GM19043 (cell line): ENCODE measurements around the gene STON1.
"Not testable (repeated sequence)": the region's sequence is repeated elsewhere in the genome, so short reads cannot be mapped to it uniquely, and the experiment has no call there.

ENCODE experiments used
- ATAC-seq: cut with Tn5 transposase; IDR thresholded peaks from one replicate; pipeline ENCODE4 v1.9.1; 2021; ENCODE audit warnings: low read depth; ENCODE audit not compliant: unreplicated experiment

Gene STON1

GRCh38 chr2:48530033-48530811 lies at the start of gene STON1:
Gene STON1, plus strand, starts transcription at chr2:48530154. Its CDS starts 50,480 bp downstream, at chr2:48580634.
- ATAC-seq, result no peak

DNA sequence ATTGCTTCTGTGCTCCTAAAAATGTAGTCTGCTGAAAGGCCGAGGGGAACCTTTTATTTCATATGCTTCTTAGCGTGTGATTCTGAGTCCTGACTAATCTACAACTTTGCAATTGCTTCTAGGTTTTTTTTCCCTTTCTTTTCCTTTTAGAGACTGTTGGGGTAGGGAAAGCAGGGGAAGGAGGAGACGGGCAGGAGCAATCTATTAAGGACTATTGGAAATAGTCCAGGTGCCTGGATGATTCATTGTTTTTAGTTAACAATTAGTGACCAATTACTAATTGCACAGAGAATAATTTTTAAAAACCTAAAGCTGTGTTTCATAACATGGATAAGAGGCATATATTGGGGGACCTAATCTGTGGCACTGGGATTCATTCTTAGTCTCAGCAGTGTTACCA lies 49.4 kb upstream of the STON1 start:
- no peak for ATAC-seq

DNA sequence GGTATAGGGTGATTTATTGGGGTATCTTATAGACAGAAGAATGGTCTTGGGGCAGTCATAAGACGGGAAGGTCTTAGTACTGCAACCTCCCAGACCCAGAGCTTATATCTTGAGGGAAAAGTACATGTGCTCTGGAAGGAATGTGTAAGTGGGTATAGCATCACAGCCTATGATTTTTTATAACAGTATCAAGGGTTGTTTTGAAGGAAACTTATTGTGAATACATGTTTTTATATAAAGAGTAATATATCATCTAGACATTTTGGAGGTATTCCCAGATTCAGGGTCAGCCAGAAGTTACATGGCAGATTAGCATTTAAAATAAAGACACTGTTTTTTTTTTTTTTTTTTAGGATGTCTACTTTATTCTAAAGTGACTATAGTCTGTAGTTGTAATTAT lies 47.6 kb upstream of the STON1 start:
- ATAC-seq, result no peak

DNA sequence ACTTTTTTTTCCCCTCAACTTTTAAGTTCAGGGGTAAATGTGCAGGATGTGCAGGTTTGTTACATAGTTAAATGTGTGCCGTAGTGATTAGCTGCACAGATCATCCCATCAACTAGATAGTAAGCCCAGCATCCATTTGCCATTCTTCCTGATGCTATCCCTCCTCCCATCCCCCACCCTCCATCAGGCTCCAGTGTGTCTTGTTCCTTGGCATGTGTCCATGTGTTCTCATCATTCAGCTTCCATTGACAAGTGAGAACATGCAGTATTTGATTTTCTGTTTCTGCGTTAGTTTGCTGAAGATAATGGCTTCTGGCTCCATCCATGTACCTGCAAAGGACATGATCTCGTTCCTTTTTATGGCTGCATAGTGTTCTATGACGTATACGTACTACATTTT lies 47.2 kb upstream of the STON1 start:
- no peak for ATAC-seq

GRCh38 chr2:48483506-48483905 lies 46.4 kb upstream of the STON1 start:
- no peak for ATAC-seq

DNA sequence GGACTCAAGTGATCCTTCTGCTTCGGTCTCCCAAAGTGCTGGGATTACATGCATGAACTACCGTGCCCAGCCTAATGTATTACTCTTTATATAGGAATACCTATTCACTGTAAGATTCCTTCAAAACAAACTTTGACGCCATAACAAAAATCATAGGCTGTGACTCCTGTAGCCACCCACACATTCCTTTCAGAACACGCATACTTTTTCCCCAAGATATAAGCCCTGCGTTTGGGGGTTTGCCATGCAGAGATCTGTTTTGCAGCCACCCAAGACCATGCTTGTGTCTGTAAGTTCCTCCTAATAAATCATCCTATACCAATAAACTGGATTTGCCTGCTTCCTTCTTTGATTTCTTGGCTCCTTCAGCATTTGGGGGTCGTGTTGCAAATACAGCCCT lies 46.0 kb upstream of the STON1 start:
- ATAC-seq, result no peak

GRCh38 chr2:48488545-48488944 lies 41.4 kb upstream of the STON1 start:
- no peak for ATAC-seq

GRCh38 chr2:48496849-48497248 lies 33.1 kb upstream of the STON1 start:
- no peak for ATAC-seq

DNA sequence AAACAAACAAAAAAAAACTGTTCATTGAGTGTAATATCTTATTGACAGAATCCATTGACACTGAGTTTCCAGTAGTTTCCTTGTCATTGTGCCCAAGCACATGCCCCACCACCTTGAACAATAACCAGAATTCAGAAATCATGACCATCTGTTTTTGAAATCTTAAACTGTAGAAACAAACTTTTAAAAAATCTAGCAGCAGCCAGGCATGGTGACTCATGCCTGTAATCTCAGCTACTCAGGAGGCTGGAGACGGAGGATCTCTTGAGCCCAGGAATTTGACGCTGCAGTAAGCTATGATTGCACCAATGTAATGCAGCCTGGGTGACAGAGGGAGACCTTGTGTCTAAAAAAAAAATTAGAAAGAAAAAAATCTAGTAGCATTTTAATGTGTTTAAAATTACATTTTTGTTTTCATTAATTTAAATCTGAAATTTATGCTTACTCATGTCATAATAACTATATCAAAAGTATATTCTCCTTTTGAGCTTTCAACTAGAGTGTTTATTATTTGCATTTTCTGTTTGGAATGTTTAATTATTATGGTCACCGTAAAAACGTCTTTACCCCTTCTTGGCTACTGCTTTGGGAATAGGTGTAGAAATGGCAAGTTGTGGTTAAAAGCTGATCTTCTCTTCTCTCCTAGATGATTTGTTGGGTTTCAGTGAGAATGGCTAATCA lies 25.2 kb upstream of the STON1 start:
- no peak for ATAC-seq

GRCh38 chr2:48507111-48507510 lies 22.8 kb upstream of the STON1 start:
- ATAC-seq, result no peak

DNA sequence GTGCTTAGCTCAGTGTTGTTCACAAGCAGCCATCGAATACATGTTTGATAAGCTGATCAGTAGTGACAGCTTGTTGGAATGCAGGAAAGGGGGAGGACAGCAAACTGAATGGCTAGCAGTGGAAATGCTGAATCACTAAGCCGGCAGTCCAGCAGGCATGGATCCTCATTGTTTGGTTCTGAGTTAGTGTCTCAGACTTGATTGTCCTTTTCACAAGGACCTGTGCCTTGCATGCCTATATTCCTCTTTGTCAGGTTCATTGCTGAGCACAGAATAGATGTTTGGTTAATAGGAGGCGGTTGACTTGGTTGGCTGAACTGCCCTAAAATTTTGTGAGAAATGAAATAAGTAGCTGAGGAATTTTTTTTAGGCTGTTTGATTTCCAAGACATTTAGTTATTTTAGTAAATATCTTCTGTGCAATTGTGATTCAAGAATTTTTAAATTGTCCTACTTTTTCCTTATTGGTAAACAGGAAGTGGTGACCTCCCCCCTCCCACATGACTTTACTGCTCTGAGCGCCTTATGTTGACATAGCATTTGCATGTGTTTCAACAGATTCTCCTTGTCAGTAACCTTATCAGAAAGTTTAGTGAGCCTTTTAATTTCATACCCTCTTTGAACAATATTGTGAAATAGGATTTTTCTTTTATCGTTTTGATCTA lies 21.4 kb upstream of the STON1 start:
- no peak for ATAC-seq

- no peak for ATAC-seq
Observed at GRCh38 chr2:48510329-48510728, 19.6 kb upstream of the STON1 start.

DNA sequence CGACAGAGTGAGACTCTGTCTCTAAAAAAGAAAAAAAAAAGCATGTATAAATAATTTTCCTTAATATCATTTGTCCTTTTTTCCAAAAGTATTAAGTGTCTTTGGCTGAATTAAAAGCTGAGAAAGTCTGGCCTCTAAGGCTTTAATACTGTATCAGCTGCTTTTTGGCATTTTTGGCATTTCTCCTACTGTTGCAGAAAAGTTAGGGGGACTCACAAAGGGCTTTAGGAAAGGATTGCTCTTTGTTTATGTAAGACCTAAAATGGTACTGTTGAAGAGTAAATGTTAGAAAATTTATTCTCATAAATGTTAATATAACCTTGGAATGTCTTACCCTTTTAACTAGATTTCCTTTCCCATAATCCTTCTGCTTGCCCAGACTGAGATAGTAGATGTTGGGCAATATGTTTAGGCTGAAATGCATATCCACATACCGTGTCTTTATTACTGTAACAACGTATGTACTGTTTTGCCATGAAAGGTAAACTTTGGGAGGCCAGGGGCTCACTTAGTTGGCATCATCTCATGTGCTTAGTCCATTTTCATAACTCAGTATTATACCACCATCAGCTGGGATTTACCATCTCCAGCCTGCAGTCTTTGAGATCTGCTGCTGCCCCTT lies 18.0 kb upstream of the STON1 start:
- ATAC-seq, result no peak

- no peak for ATAC-seq
Observed at GRCh38 chr2:48512571-48512970, 17.4 kb upstream of the STON1 start.

- ATAC-seq, result no peak
Observed at GRCh38 chr2:48514348-48515003, 15.5 kb upstream of the STON1 start.

GRCh38 chr2:48515513-48515985 lies 14.4 kb upstream of the STON1 start:
- no peak for ATAC-seq

GRCh38 chr2:48519593-48519992 lies 10.4 kb upstream of the STON1 start:
- no peak for ATAC-seq

GRCh38 chr2:48524756-48525155 lies 5.2 kb upstream of the STON1 start:
- ATAC-seq, result not testable (repeated sequence)

DNA sequence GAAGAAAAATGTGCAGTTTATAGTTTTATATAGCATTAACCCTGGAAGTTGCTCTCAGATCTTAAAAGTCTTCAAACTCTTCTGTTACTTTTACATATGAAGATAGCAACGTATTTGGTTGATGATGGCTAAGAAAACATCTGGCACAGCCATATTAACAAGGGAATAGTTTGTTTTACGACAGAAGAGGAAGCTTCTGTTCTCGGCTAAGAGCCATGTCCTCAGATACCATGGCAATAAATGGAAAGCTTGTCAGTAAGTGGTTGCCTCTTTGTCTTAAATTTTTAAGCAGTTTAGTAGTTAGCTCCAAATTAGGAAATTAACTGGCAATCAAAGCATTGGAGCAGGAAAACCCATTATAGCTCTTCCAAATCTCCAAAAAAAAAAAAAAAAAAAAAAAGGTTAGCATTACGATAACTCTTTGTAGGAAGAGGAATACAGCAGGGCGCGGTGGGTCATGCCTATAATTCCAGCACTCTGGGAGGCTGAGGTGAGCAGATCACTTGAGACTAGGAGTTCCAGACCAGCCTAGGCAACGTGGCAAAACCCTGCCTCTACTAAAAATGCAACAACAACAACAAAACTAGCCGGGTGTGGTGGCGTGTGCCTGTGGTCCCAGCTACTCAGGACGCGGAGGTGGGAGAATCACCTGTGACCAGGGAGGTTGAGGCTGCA lies 4.5 kb upstream of the STON1 start:
- no peak for ATAC-seq
